GM12878 (cell line): ENCODE data around the gene PKP2. TPM values are rescaled to one million over a fixed set of nuclear protein-coding genes. Genes with fewer than 3 reads are reported as not detected.

ENCODE experiments used
- MXI1 ChIP-seq: fragments of 150-350 bp; IDR thresholded peaks from 2 replicates; pipeline ENCODE4 v1.6.1; 2011; ENCODE audit warnings: low read depth, mild to moderate bottlenecking, inconsistent platforms, low read length, improper control_type of control experiment
- polyA plus RNA-seq, 11 experiments: library from polyadenylated mRNA; depleted of rRNA in 4 of 11; unstranded in 6 of 11; stranded (reverse) in 5 of 11; fragments of >200 nt; fragmentation: Nextera tagmentation in 4 of 11; fragmentation: Illumina TruSeq in 1 of 11; extraction: Ambion mirVana in 4 of 11; extraction: Trizol in 1 of 11; gene quantifications; 1 replicate in 1 of 11; 2 replicates in 10 of 11; pipeline versions ENCODE4 v1.2.1 to v1.2.3, GENCODE V29; 2011 to 2016; ENCODE audit warnings: inconsistent platforms in 2 of 11, missing spikeins in 2 of 11, low read depth in 1 of 11
- total RNA-seq, 4 experiments: library from RNA; depleted of rRNA in 3 of 4; stranded (reverse); fragments of >200 nt in 3 of 4; fragmentation: Illumina TruSeq in 1 of 4; extraction: Trizol in 1 of 4; gene quantifications; 2 replicates each; pipeline versions ENCODE4 v1.2.1 to v1.2.3, GENCODE V29; 2013 to 2021
- TF ChIP-seq, protein P1 (sequence below): fragments of 450-650 bp; IDR thresholded peaks from 2 replicates; pipeline ENCODE4 v1.6.1; 2017; ENCODE audit warnings: low read depth, mild to moderate bottlenecking, moderate library complexity
- TF ChIP-seq, protein P2 (sequence below): IDR thresholded peaks from 2 replicates; pipeline ENCODE4 v1.6.1; 2012; ENCODE audit warnings: low read depth, low read length, improper control_type of control experiment
- TF ChIP-seq, protein P3 (sequence below): IDR thresholded peaks from 2 replicates; pipeline ENCODE4 v1.6.1; 2012; ENCODE audit warnings: improper control_type of control experiment, low read depth, low read length; ENCODE audit not compliant: insufficient replicate concordance

The PKP2 gene
- total and polyA plus RNA-seq, 10 of the 15 experiments (the other 5 are each of a cell fraction or from before 2014, with no cell fraction given), result 0.02 to 4.1 (median 0.07) TPM; not detected in 4

DNA sequence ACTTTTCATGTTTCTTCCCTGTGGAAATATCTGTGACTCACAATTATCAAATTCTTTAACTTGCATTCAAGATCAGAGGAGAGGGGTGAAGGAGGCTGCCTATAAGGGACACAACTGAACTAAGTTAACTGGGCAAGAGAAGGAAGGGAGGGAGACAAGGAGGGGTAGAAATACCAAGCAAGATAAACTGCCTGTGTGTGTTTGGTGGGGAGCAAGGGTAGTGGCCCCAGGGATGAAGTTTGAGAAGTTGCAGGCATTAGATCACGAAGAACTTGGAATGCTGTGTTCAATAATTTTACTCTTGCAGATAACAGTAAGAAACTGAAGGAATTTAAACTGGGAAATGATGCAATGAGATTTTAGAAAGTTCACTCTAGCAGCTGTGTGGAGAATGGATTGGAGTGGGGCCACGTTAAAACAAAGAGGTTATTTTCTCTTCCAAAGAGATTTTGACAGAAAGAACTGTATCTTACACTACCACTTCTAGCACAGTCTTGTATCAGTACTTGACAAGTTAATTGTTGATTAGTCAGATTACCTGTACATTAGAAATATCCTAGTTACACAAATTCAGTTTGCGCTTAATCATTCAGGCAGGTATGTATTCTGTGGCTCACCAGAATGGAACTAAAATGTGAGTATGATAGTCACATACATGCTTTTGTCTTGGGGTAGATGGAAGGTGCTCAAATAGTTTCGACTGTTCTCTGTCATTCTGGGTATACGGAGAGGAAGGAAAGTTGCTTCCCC lies 7.4 kb downstream of the PKP2 start (continued):
- TF ChIP-seq, protein P1, sequence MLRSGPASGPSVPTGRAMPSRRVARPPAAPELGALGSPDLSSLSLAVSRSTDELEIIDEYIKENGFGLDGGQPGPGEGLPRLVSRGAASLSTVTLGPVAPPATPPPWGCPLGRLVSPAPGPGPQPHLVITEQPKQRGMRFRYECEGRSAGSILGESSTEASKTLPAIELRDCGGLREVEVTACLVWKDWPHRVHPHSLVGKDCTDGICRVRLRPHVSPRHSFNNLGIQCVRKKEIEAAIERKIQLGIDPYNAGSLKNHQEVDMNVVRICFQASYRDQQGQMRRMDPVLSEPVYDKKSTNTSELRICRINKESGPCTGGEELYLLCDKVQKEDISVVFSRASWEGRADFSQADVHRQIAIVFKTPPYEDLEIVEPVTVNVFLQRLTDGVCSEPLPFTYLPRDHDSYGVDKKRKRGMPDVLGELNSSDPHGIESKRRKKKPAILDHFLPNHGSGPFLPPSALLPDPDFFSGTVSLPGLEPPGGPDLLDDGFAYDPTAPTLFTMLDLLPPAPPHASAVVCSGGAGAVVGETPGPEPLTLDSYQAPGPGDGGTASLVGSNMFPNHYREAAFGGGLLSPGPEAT, result no peak
- TF ChIP-seq, protein P2, sequence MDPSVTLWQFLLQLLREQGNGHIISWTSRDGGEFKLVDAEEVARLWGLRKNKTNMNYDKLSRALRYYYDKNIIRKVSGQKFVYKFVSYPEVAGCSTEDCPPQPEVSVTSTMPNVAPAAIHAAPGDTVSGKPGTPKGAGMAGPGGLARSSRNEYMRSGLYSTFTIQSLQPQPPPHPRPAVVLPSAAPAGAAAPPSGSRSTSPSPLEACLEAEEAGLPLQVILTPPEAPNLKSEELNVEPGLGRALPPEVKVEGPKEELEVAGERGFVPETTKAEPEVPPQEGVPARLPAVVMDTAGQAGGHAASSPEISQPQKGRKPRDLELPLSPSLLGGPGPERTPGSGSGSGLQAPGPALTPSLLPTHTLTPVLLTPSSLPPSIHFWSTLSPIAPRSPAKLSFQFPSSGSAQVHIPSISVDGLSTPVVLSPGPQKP, result no peak
- TF ChIP-seq, protein P3, sequence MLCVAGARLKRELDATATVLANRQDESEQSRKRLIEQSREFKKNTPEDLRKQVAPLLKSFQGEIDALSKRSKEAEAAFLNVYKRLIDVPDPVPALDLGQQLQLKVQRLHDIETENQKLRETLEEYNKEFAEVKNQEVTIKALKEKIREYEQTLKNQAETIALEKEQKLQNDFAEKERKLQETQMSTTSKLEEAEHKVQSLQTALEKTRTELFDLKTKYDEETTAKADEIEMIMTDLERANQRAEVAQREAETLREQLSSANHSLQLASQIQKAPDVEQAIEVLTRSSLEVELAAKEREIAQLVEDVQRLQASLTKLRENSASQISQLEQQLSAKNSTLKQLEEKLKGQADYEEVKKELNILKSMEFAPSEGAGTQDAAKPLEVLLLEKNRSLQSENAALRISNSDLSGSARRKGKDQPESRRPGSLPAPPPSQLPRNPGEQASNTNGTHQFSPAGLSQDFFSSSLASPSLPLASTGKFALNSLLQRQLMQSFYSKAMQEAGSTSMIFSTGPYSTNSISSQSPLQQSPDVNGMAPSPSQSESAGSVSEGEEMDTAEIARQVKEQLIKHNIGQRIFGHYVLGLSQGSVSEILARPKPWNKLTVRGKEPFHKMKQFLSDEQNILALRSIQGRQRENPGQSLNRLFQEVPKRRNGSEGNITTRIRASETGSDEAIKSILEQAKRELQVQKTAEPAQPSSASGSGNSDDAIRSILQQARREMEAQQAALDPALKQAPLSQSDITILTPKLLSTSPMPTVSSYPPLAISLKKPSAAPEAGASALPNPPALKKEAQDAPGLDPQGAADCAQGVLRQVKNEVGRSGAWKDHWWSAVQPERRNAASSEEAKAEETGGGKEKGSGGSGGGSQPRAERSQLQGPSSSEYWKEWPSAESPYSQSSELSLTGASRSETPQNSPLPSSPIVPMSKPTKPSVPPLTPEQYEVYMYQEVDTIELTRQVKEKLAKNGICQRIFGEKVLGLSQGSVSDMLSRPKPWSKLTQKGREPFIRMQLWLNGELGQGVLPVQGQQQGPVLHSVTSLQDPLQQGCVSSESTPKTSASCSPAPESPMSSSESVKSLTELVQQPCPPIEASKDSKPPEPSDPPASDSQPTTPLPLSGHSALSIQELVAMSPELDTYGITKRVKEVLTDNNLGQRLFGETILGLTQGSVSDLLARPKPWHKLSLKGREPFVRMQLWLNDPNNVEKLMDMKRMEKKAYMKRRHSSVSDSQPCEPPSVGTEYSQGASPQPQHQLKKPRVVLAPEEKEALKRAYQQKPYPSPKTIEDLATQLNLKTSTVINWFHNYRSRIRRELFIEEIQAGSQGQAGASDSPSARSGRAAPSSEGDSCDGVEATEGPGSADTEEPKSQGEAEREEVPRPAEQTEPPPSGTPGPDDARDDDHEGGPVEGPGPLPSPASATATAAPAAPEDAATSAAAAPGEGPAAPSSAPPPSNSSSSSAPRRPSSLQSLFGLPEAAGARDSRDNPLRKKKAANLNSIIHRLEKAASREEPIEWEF, result no peak
- no peak for TF ChIP-seq MXI1
